Measurements from ENCODE around the gene TSHZ1. TPM values are rescaled to one million over a fixed set of nuclear protein-coding genes. Genes with fewer than 3 reads are reported as not detected.

Gene TSHZ1
- total RNA-seq, 1 donor from 2014 or later, result 24.7 TPM

- DNase-seq, result no peak
- no peak for ATAC-seq
- intact Hi-C loops (cut with micrococcal nuclease), result no loop called here
Measured at GRCh38 chr18:75216212-75216910, 5.8 kb downstream of the TSHZ1 start.

- intact Hi-C loops (cut with micrococcal nuclease), result no loop called here
- ATAC-seq (peak; percentile 43), DNase-seq (no peak)
Measured at GRCh38 chr18:75216911-75217689, 6.5 kb downstream of the TSHZ1 start.

GRCh38 chr18:75218065-75218923, 7.7 kb downstream of the TSHZ1 start:
- intact Hi-C loops (cut with micrococcal nuclease), result no loop called here
- no peak for DNase-seq
- no peak for ATAC-seq

- no peak for ATAC-seq
- intact Hi-C loops (cut with micrococcal nuclease), result no loop called here
- no peak for DNase-seq
Measured at GRCh38 chr18:75219745-75220375, 9.3 kb downstream of the TSHZ1 start.

GRCh38 chr18:75220551-75221355, 10.2 kb downstream of the TSHZ1 start:
- intact Hi-C loops (cut with micrococcal nuclease), result no loop called here
- no peak for DNase-seq
- peak; percentile 44 for ATAC-seq

GRCh38 chr18:75221397-75221796, 10.8 kb downstream of the TSHZ1 start:
- DNase-seq, result no peak
- ATAC-seq, result no peak
- intact Hi-C loops (cut with micrococcal nuclease), result no loop called here

GRCh38 chr18:75221897-75222296, 11.3 kb downstream of the TSHZ1 start:
- no peak for ATAC-seq
- intact Hi-C loops (cut with micrococcal nuclease), result no loop called here
- no peak for DNase-seq

GRCh38 chr18:75222407-75222806, 11.8 kb downstream of the TSHZ1 start:
- DNase-seq (no peak), ATAC-seq (no peak)
- intact Hi-C loops (cut with micrococcal nuclease), result no loop called here

- no peak for DNase-seq
- intact Hi-C loops (cut with micrococcal nuclease), result no loop called here
Measured at GRCh38 chr18:75223687-75224347, 13.2 kb downstream of the TSHZ1 start.

GRCh38 chr18:75226286-75226955, 15.8 kb downstream of the TSHZ1 start:
- DNase-seq (no peak), ATAC-seq (peak; percentile 23)
- intact Hi-C loops (cut with micrococcal nuclease), result no loop called here

More at GRCh38 chr18:75223687-75224347, 13.2 kb downstream of the TSHZ1 start:
- no peak for ATAC-seq

- ATAC-seq, result peak; percentile 23
- intact Hi-C loops (cut with micrococcal nuclease), result no loop called here
- DNase-seq, result no peak
Measured at GRCh38 chr18:75226956-75227316, 16.3 kb downstream of the TSHZ1 start.

- ATAC-seq, result peak; percentile 49
- DNase-seq, result no peak
- intact Hi-C loops (cut with micrococcal nuclease), result no loop called here
Measured at GRCh38 chr18:75227535-75228296, 17.1 kb downstream of the TSHZ1 start.

- ATAC-seq (no peak), DNase-seq (no peak)
- intact Hi-C loops (cut with micrococcal nuclease), result no loop called here
Measured at GRCh38 chr18:75228967-75229366, 18.4 kb downstream of the TSHZ1 start.

- DNase-seq (no peak), ATAC-seq (no peak)
- intact Hi-C loops (cut with micrococcal nuclease), result no loop called here
Measured at GRCh38 chr18:75229437-75229836, 18.8 kb downstream of the TSHZ1 start.

- ATAC-seq (peak; percentile 26), DNase-seq (no peak)
Measured at GRCh38 chr18:75230163-75231052, 19.8 kb downstream of the TSHZ1 start.

GRCh38 chr18:75231053-75231406, 20.4 kb downstream of the TSHZ1 start:
- no peak for DNase-seq
- no peak for ATAC-seq
- intact Hi-C loops (cut with micrococcal nuclease), result no loop called here

More at GRCh38 chr18:75230163-75231052, 19.8 kb downstream of the TSHZ1 start:
- intact Hi-C loops (cut with micrococcal nuclease), result no loop called here

Measured in left ventricle myocardium superior (tissue), 1 donor.